Trophoblast cell (in vitro differentiated cells and primary cell): Measurements from ENCODE around the gene TUBA8.

Source experiments
- DNase-seq, 2 donors: peaks; one replicate each; pipeline ENCODE4 v3.0.0-alpha.2; 2016
- H2AFZ ChIP-seq: 2 replicates; pipeline ENCODE4 v1.6.1; 2013; ENCODE audit warnings: low read length, moderate library complexity, mild to moderate bottlenecking; ENCODE audit not compliant: insufficient read depth, poor library complexity
- H2AK5ac ChIP-seq: 2 replicates; pipeline ENCODE4 v1.6.1; 2013; ENCODE audit warnings: mild to moderate bottlenecking, low read length
- H2BK120ac ChIP-seq: 2 replicates; pipeline ENCODE4 v1.6.1; 2013; ENCODE audit warnings: low read length, mild to moderate bottlenecking, moderate library complexity; ENCODE audit not compliant: insufficient read depth, poor library complexity
- H2BK12ac ChIP-seq: 2 replicates; pipeline ENCODE4 v1.6.1; 2013; ENCODE audit warnings: mild to moderate bottlenecking, low read length, moderate library complexity
- H2BK5ac ChIP-seq: 2 replicates; pipeline ENCODE4 v1.6.1; 2013; ENCODE audit warnings: low read length, low read depth, moderate library complexity, mild to moderate bottlenecking; ENCODE audit not compliant: poor library complexity
- H3K14ac ChIP-seq: 2 replicates; pipeline ENCODE4 v1.6.1; 2013; ENCODE audit warnings: mild to moderate bottlenecking, low read length
- H3K18ac ChIP-seq: 2 replicates; pipeline ENCODE4 v1.6.1; 2013; ENCODE audit warnings: mild to moderate bottlenecking, low read length
- H3K23ac ChIP-seq: 2 replicates; pipeline ENCODE4 v1.6.1; 2013; ENCODE audit warnings: low read length
- H3K27ac ChIP-seq: 2 replicates; pipeline ENCODE4 v1.5.1; 2013; ENCODE audit warnings: low read depth, mild to moderate bottlenecking, inconsistent platforms, low read length, moderate library complexity
- H3K27me3 ChIP-seq: 2 replicates; pipeline ENCODE4 v1.6.1; 2013; ENCODE audit warnings: inconsistent platforms, mild to moderate bottlenecking, low read length, moderate library complexity; ENCODE audit not compliant: insufficient read depth
- H3K36me3 ChIP-seq, 2 experiments: 1 replicate in 1 of 2; 2 replicates in 1 of 2; pipeline ENCODE4 v1.6.1; 2013; ENCODE audit warnings: low read length in 2 of 2, mild to moderate bottlenecking in 2 of 2, moderate library complexity in 1 of 2; ENCODE audit not compliant: insufficient read depth in 2 of 2, control insufficient read depth in 1 of 2
- H3K4ac ChIP-seq: 2 replicates; pipeline ENCODE4 v1.6.1; 2013; ENCODE audit warnings: low read depth, mild to moderate bottlenecking, low read length, moderate library complexity
- H3K4me1 ChIP-seq, 2 experiments: 1 replicate in 1 of 2; 2 replicates in 1 of 2; pipeline ENCODE4 v1.6.1; 2013; ENCODE audit warnings: low read length in 2 of 2, mild to moderate bottlenecking in 2 of 2, moderate library complexity in 1 of 2; ENCODE audit not compliant: insufficient read depth in 2 of 2, control insufficient read depth in 1 of 2
- H3K4me2 ChIP-seq: 2 replicates; pipeline ENCODE4 v1.6.1; 2013; ENCODE audit warnings: inconsistent platforms, mild to moderate bottlenecking, low read length, moderate library complexity
- H3K4me3 ChIP-seq: 2 replicates; pipeline ENCODE4 v1.5.1; 2013; ENCODE audit warnings: mild to moderate bottlenecking, low read depth, low read length, inconsistent platforms
- H3K79me1 ChIP-seq: one replicate; pipeline ENCODE4 v1.6.1; 2013; ENCODE audit warnings: low read length
- H3K79me2 ChIP-seq: 2 replicates; pipeline ENCODE4 v1.6.1; 2013; ENCODE audit warnings: low read length, mild to moderate bottlenecking; ENCODE audit not compliant: control insufficient read depth, insufficient read depth, poor library complexity
- H3K9ac ChIP-seq: 2 replicates; pipeline ENCODE4 v1.6.1; 2013; ENCODE audit warnings: mild to moderate bottlenecking, low read length
- H3K9me3 ChIP-seq: 2 replicates; pipeline ENCODE4 v1.6.1; 2013; ENCODE audit warnings: low read depth, mild to moderate bottlenecking, control low read depth, inconsistent platforms, low read length; ENCODE audit not compliant: insufficient read depth
- H4K12ac ChIP-seq: 2 replicates; pipeline ENCODE4 v1.6.1; 2013; ENCODE audit warnings: low read depth, mild to moderate bottlenecking, low read length, moderate library complexity
- H4K8ac ChIP-seq: 2 replicates; pipeline ENCODE4 v1.6.1; 2013; ENCODE audit warnings: low read depth, mild to moderate bottlenecking, low read length, moderate library complexity
- H4K91ac ChIP-seq: one replicate; pipeline ENCODE4 v1.6.1; 2013; ENCODE audit warnings: low read depth, mild to moderate bottlenecking, low read length, moderate library complexity
- WGBS: extraction: QIAGEN DNeasy Blood & Tissue Kit; methylation state at CpG from one replicate; pipeline ENCODE4 v1.1.7; 2013; ENCODE audit warnings: missing lambda C conversion rate; ENCODE audit not compliant: insufficient read length, insufficient coverage; ENCODE audit errors: extremely low coverage; 5-methylcytosine and 5-hydroxymethylcytosine counted together

TUBA8 gene

DNA sequence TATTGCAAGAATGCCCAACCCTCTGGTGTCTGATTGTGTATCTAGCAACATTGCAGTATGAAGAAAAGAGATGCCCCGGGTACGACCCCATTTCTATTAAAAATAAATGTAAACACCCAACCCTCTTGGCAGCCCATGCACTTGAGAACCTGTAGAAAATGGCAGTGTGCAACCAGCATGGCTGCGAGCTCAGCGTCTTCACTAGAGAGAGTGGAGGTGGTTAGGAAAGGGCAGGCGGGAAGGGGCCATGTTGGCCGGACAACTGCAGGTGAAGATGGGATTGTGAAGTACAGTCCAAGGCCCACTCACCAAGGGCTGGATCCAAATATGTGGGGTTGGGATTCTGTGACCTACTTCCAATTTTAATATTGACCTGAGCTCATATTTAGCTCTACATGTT lies 16.9 kb upstream of the TUBA8 start:
- H3K14ac ChIP-seq: no peak overlapping the region
- H3K4ac ChIP-seq: no peak overlapping the region
- H3K36me3 ChIP-seq: peaks cover 16 to 20% of the 10 kb centered on the region in 2 experiments
- H4K91ac ChIP-seq: no peak overlapping the region
- WGBS: no CpG with 5 or more reads among the region's 6 CpGs
- H3K23ac ChIP-seq: no peak overlapping the region
- H3K18ac ChIP-seq: no peak overlapping the region
- no peak overlapping the region for H3K27ac ChIP-seq
- no peaks in the 10 kb centered on the region for H3K9me3 ChIP-seq
- H4K12ac ChIP-seq: no peak overlapping the region
- H3K27me3 ChIP-seq: no peaks in the 10 kb centered on the region
- H2AK5ac ChIP-seq: no peak overlapping the region
- no peaks in the 10 kb centered on the region for H3K4me1 ChIP-seq
- no peak overlapping the region for H2BK120ac ChIP-seq
- no peaks in the 10 kb centered on the region for H3K79me2 ChIP-seq
- H4K8ac ChIP-seq: no peak overlapping the region
- H3K9ac ChIP-seq: no peak overlapping the region
- H2AFZ ChIP-seq: no peak overlapping the region
- H3K4me3 ChIP-seq: no peak overlapping the region
- DNase-seq: peak in 1 of 2 donors; percentile 20
- H2BK12ac ChIP-seq: no peak overlapping the region
- no peak overlapping the region for H3K4me2 ChIP-seq
- H3K79me1 ChIP-seq: no peaks in the 10 kb centered on the region
- no peak overlapping the region for H2BK5ac ChIP-seq

DNA sequence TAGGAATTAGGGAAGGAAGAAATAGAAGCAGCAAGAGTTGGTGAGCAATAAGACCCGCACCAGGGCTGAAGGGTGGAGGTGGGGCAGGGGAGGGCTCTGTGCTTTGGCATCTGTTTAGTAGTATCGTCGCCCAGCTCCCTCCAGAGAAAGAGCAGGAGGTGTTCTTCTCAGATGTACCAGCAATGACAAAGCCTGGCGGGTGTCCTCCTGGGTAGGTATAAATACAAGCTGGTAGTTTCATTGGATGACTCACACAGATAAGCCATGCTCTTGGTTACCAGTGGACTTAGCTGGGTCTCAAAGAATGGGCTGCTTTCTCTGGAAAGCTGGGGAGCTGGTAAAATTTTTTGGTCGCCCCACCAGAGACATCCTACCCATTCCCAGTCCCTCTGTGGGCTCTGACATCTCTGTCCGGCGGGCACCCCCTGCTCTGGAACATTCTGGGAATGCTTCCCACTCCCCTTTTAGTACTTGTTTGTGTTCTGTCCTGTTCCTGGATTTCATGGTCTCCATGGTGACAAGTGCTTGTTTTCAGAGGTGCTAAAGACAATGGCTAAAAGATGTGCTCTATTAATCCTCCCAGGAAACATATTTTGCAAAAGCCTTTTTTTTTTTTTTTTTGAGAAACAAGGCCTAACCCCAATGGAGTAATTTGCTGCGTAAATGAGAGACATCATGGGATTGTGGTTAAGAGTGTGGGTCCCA lies 15.4 kb upstream of the TUBA8 start:
- H2BK120ac ChIP-seq: no peak overlapping the region
- no peak overlapping the region for H3K4me3 ChIP-seq
- peaks cover 7 to 11% of the 10 kb centered on the region in 2 experiments for H3K36me3 ChIP-seq
- no peak overlapping the region for H3K27ac ChIP-seq
- H3K9ac ChIP-seq: no peak overlapping the region
- H3K4me1 ChIP-seq: no peaks in the 10 kb centered on the region
- H4K8ac ChIP-seq: no peak overlapping the region
- H4K91ac ChIP-seq: no peak overlapping the region
- no CpG with 5 or more reads among the region's 8 CpGs for WGBS
- H2AK5ac ChIP-seq: no peak overlapping the region
- H2BK5ac ChIP-seq: no peak overlapping the region
- H3K79me2 ChIP-seq: no peaks in the 10 kb centered on the region
- no peak overlapping the region for H2BK12ac ChIP-seq
- no peak overlapping the region for H3K14ac ChIP-seq
- H3K9me3 ChIP-seq: no peaks in the 10 kb centered on the region
- no peak overlapping the region for H3K4ac ChIP-seq
- no peak overlapping the region for H4K12ac ChIP-seq
- no peak overlapping the region for H3K23ac ChIP-seq
- DNase-seq: no peak
- H3K18ac ChIP-seq: no peak overlapping the region
- H3K79me1 ChIP-seq: no peaks in the 10 kb centered on the region
- no peak overlapping the region for H2AFZ ChIP-seq
- no peak overlapping the region for H3K4me2 ChIP-seq
- no peaks in the 10 kb centered on the region for H3K27me3 ChIP-seq

DNA sequence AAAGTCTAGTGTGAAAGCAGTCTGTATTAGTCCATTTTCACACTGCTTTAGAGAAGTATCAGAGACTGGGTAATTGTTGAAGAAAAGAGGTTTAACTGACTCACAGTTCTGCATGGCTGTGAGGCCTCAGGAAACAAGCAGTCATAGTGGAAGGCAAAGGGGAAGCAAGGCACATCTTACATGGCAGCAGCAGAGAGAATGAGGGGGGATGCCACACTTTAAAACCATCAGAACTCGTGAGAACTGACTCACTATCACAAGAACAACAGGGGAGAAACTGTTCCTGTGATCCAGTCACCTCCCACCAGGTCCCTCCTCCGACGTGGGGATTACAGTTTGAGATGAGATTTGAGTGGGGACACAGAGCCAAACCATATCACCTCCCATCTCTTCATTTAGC lies 13.8 kb upstream of the TUBA8 start:
- H3K4me2 ChIP-seq: no peak overlapping the region
- H3K79me2 ChIP-seq: no peaks in the 10 kb centered on the region
- H3K27ac ChIP-seq: no peak overlapping the region
- H3K14ac ChIP-seq: no peak overlapping the region
- no CpG with 5 or more reads among the region's 3 CpGs for WGBS
- no peak overlapping the region for H3K23ac ChIP-seq
- H4K8ac ChIP-seq: no peak overlapping the region
- H3K79me1 ChIP-seq: no peaks in the 10 kb centered on the region
- H2AK5ac ChIP-seq: no peak overlapping the region
- H3K4me1 ChIP-seq: no peaks in the 10 kb centered on the region
- H3K27me3 ChIP-seq: no peaks in the 10 kb centered on the region
- no peak for DNase-seq
- no peak overlapping the region for H2BK5ac ChIP-seq
- no peak overlapping the region for H2BK12ac ChIP-seq
- no peak overlapping the region for H4K91ac ChIP-seq
- H4K12ac ChIP-seq: no peak overlapping the region
- no peak overlapping the region for H3K9ac ChIP-seq
- H3K36me3 ChIP-seq: peaks cover 2 to 5% of the 10 kb centered on the region in 2 experiments
- H2BK120ac ChIP-seq: no peak overlapping the region
- H3K4ac ChIP-seq: no peak overlapping the region
- H3K9me3 ChIP-seq: no peaks in the 10 kb centered on the region
- H2AFZ ChIP-seq: no peak overlapping the region
- no peak overlapping the region for H3K4me3 ChIP-seq
- H3K18ac ChIP-seq: no peak overlapping the region

DNA sequence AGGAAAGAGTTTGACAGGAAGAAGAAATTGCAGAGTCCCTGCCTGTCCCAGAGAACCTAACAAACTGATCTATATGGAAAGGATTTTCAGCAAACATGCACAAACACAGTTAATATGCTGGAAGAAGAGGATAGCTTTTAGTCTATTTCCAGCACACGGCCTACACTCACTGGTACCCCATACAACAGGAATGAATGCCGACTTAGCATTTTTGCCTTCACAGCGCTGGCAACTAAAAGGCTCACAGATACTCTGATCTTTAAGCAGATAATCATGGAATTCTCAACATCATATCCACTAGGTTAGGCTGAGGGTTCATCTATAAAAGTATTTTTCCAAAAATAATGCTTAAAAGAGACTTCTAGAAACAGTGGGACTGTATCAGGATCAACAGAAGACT lies 9.8 kb upstream of the TUBA8 start:
- no peak overlapping the region for H3K4me3 ChIP-seq
- WGBS: no CpG with 5 or more reads among the region's 3 CpGs
- H4K12ac ChIP-seq: no peak overlapping the region
- peaks cover 3% of the 10 kb centered on the region for H3K9me3 ChIP-seq
- no peak overlapping the region for H3K27ac ChIP-seq
- H3K14ac ChIP-seq: no peak overlapping the region
- H3K4me2 ChIP-seq: no peak overlapping the region
- H3K36me3 ChIP-seq: peaks cover 0 to 2% of the 10 kb centered on the region in 2 experiments
- no peak overlapping the region for H2BK120ac ChIP-seq
- H3K79me2 ChIP-seq: no peaks in the 10 kb centered on the region
- H2BK12ac ChIP-seq: no peak overlapping the region
- no peaks in the 10 kb centered on the region for H3K27me3 ChIP-seq
- H3K23ac ChIP-seq: no peak overlapping the region
- H3K4ac ChIP-seq: no peak overlapping the region
- no peaks in the 10 kb centered on the region for H3K79me1 ChIP-seq
- no peaks in the 10 kb centered on the region for H3K4me1 ChIP-seq
- no peak for DNase-seq
- H3K9ac ChIP-seq: no peak overlapping the region
- H4K91ac ChIP-seq: no peak overlapping the region
- no peak overlapping the region for H2AK5ac ChIP-seq
- H2AFZ ChIP-seq: no peak overlapping the region
- no peak overlapping the region for H4K8ac ChIP-seq
- H3K18ac ChIP-seq: no peak overlapping the region
- H2BK5ac ChIP-seq: no peak overlapping the region
